ACC112 (cell line): Measurements from ENCODE around the gene NLRP10.

Experiments used
- H2AFZ ChIP-seq: fragments of 200-600 bp; sonication (generic); one replicate; pipeline ENCODE4 v1.6.0; 2017; ENCODE audit warnings: antibody characterized with exemption, low read length; ENCODE audit not compliant: unreplicated experiment
- H3K27ac ChIP-seq: fragments of 200-600 bp; sonication (generic); 2 replicates; pipeline ENCODE4 v1.5.1; 2014; ENCODE audit warnings: low read depth, mild to moderate bottlenecking, antibody characterized with exemption, low read length, moderate library complexity
- H3K27me3 ChIP-seq: fragments of 200-600 bp; sonication (generic); 2 replicates; pipeline ENCODE4 v1.6.1; 2014; ENCODE audit warnings: mild to moderate bottlenecking, antibody characterized with exemption, low read length, moderate library complexity, mixed read lengths; ENCODE audit not compliant: insufficient read depth
- H3K36me3 ChIP-seq: fragments of 200-600 bp; sonication (generic); 2 replicates; pipeline ENCODE4 v1.6.1; 2016; ENCODE audit warnings: mild to moderate bottlenecking, antibody characterized with exemption, low read length, moderate library complexity, mixed read lengths; ENCODE audit not compliant: insufficient read depth
- H3K4me1 ChIP-seq: fragments of 200-600 bp; sonication (generic); one replicate; pipeline ENCODE4 v1.6.1; 2016; ENCODE audit warnings: low read length, mixed read lengths; ENCODE audit not compliant: insufficient read depth, unreplicated experiment, control insufficient read depth
- H3K4me3 ChIP-seq: fragments of 200-600 bp; sonication (generic); 2 replicates; pipeline ENCODE4 v1.5.1; 2014; ENCODE audit warnings: mild to moderate bottlenecking, low read depth, low read length
- H3K79me2 ChIP-seq: fragments of 200-600 bp; sonication (generic); one replicate; pipeline ENCODE4 v1.6.0; 2016; ENCODE audit warnings: low read length; ENCODE audit not compliant: control insufficient read depth, unreplicated experiment, insufficient read depth

Gene NLRP10

GRCh38 chr11:7944123-7944522 is 21.1 kb downstream of the NLRP10 start:
- Histone ChIP-seq H3K27me3 (peaks cover 15% of the 10 kb centered on the region), H3K27ac (no peak overlapping the region), H2AFZ (no peak overlapping the region), H3K79me2 (no peaks in the 10 kb centered on the region), H3K4me3 (no peak overlapping the region), H3K4me1 (no peaks in the 10 kb centered on the region), H3K36me3 (no peaks in the 10 kb centered on the region)

- Histone ChIP-seq H2AFZ (no peak within 1 kb of the TSS), H3K36me3 (no peaks in the 10 kb centered on the region), H3K4me3 (no peak within 1 kb of the TSS), H3K4me1 (no peaks in the 10 kb centered on the region), H3K79me2 (no peaks in the 10 kb centered on the region), H3K27ac (no peak within 1 kb of the TSS), H3K27me3 (peaks cover 10% of the 10 kb centered on the region)
Observed at GRCh38 chr11:7941608-7942007, 23.6 kb downstream of the NLRP10 start, which contains the start of gene OR10A3. Gene OR10A3 (minus strand): TSS chr11:7941708. CDS start chr11:7939520, 2,188 bp downstream.

GRCh38 chr11:7941146-7941545 is 24.1 kb downstream of the NLRP10 start:
- Histone ChIP-seq H3K79me2 (no peaks in the 10 kb centered on the region), H3K36me3 (no peaks in the 10 kb centered on the region), H3K27ac (no peak overlapping the region), H3K4me1 (no peaks in the 10 kb centered on the region), H2AFZ (no peak overlapping the region), H3K4me3 (no peak overlapping the region), H3K27me3 (peaks cover 10% of the 10 kb centered on the region)

- H3K4me1 ChIP-seq, result no peaks in the 10 kb centered on the region
- no peak overlapping the region for H3K27ac ChIP-seq
- no peaks in the 10 kb centered on the region for H3K36me3 ChIP-seq
- H3K4me3 ChIP-seq, result no peak overlapping the region
- no peak overlapping the region for H2AFZ ChIP-seq
- H3K27me3 ChIP-seq, result peaks cover 15% of the 10 kb centered on the region
- H3K79me2 ChIP-seq, result no peaks in the 10 kb centered on the region
Observed at GRCh38 chr11:7936615-7937014, 28.6 kb downstream of the NLRP10 start.

GRCh38 chr11:7931168-7931567 is 34.1 kb downstream of the NLRP10 start, which contains the start of gene OR10A6:
Gene OR10A6 (minus strand): TSS chr11:7931268. CDS start chr11:7928662, 2,606 bp downstream.
- Histone ChIP-seq H3K4me3 (no peak within 1 kb of the TSS), H3K27ac (no peak within 1 kb of the TSS), H2AFZ (no peak within 1 kb of the TSS), H3K79me2 (no peaks in the 10 kb centered on the region), H3K4me1 (no peaks in the 10 kb centered on the region), H3K27me3 (0 out of 2 replicates have a peak, but pooled peaks cover 5% of the 10 kb centered on the region), H3K36me3 (no peaks in the 10 kb centered on the region)

- H3K27ac ChIP-seq, result no peak overlapping the region
- H3K27me3 ChIP-seq, result 0 out of 2 replicates have a peak, but pooled peaks cover 5% of the 10 kb centered on the region
- H3K36me3 ChIP-seq, result no peaks in the 10 kb centered on the region
- H3K4me1 ChIP-seq, result no peaks in the 10 kb centered on the region
- H3K79me2 ChIP-seq, result no peaks in the 10 kb centered on the region
- H3K4me3 ChIP-seq, result no peak overlapping the region
- no peak overlapping the region for H2AFZ ChIP-seq
Observed at GRCh38 chr11:7927635-7928034, 37.6 kb downstream of the NLRP10 start.

GRCh38 chr11:7924536-7924935 is 40.7 kb downstream of the NLRP10 start:
- Histone ChIP-seq H2AFZ (no peak overlapping the region), H3K27ac (no peak overlapping the region), H3K4me1 (no peaks in the 10 kb centered on the region), H3K36me3 (no peaks in the 10 kb centered on the region), H3K79me2 (no peaks in the 10 kb centered on the region), H3K4me3 (no peak overlapping the region), H3K27me3 (no peaks in the 10 kb centered on the region)

- no peak overlapping the region for H3K4me3 ChIP-seq
- H2AFZ ChIP-seq, result no peak overlapping the region
- no peaks in the 10 kb centered on the region for H3K36me3 ChIP-seq
- H3K27ac ChIP-seq, result no peak overlapping the region
- no peaks in the 10 kb centered on the region for H3K4me1 ChIP-seq
- H3K27me3 ChIP-seq, result no peaks in the 10 kb centered on the region
- no peaks in the 10 kb centered on the region for H3K79me2 ChIP-seq
Observed at GRCh38 chr11:7918141-7918540, 47.1 kb downstream of the NLRP10 start.
